Activated naive CD8-positive, alpha-beta T cell treated with anti-CD3 and anti-CD28 coated beads, Interleukin-2, amount 50 U/mL, for 16 hours (primary cell): ENCODE results near the gene FTCD.
"Not testable (repeated sequence)": the region's sequence is repeated elsewhere in the genome, so short reads cannot be mapped to it uniquely, and the experiment has no call there.

Experiments used
- DNase-seq: peaks from one replicate; pipeline ENCODE4 v3.0.0-alpha.2; 2020; ENCODE audit warnings: low read depth, low spot score

Gene FTCD

DNA sequence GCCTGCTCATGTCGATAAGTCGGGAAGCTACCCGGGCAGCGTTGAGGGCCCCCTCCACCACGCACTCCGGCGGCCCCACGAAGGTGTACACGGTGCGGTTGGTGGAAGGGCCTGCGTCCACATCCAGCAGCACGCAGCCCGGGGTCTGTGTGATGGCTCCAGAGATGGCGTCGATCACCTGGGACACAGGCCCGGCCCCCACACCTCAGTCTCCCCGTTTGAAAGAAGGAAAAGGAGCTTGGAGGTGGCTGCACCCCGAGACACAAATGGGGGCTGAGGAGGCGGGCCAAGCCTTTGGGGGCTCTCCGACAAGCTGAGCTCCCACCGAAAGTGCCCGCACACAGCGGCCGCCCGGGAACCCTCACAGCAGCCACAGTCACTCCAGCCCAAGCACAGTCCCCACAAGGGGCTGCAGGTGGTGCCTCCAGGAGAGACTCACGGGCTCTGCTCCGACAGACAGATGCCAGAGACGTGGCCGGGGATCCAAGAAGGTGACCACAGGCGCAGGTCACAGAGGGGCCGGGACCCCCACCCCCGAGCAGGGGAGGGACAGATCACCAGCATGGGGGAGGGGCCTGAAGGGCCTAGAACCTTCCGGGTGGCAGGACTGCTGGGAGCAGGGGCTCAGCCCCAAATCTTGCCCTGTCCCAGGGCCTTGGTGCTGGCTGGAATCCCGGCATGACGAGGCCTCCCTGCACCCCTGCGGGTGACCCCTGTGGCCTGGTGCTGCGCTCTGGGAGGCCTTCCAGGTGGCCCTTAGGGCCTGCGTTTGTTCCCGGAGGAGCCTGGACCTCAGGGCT lies 1.0 kb downstream of the FTCD start:
- no peak for DNase-seq

- DNase-seq, result no peak
These were observed 1.9 kb downstream of the FTCD start for GRCh38 chr21:46153247-46154154.

GRCh38 chr21:46152927-46153246 lies 2.5 kb downstream of the FTCD start:
- DNase-seq, result no peak

DNA sequence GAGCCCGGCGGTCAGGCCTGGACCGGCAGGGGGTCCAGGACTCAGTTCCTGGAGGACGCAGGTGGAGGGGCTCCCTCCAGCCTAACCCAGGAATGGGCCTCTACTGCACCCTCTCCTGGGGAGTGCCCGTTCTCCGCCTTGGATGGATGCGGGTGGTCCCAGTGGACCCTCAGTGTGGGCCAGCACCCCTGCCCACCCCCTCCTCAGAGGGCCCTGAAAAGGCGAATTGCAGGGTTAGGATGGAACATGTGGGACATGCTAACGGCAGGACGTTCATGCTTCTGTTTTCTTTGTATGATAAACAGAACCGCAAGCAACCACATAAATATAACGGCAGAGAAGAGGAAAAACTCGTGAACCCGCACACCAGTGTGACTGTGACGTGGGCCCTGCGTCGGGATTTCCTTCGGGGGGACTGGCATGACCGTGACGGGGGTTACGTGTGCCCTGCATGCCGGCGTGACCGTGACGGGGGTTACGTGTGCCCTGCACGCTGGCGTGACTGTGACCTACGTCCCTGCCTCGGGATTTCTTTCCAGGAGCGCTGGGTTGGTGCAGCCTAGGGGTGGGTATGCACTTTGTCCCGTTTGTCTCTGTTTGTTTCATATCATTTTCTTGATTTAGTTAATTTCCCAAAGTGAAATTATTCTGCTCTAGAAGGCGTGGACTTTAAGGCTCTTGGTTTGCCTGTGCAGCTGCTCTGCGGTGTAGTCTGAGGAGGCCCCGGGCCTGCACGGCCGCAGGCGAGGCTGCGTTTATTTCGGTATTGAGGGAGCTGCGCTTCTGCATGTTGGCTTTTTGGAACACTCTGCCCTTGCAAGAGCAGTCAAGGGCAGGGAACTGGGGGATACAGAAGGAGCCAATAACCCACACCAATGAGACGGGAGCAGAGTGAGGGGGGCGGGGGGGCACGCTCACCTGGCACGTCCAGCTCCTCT lies 3.1 kb downstream of the FTCD start:
- no peak for DNase-seq

- no peak for DNase-seq
These were observed 4.0 kb downstream of the FTCD start for GRCh38 chr21:46151261-46151988.

- DNase-seq, result no peak
These were observed 4.8 kb downstream of the FTCD start for GRCh38 chr21:46150491-46151121.

DNA sequence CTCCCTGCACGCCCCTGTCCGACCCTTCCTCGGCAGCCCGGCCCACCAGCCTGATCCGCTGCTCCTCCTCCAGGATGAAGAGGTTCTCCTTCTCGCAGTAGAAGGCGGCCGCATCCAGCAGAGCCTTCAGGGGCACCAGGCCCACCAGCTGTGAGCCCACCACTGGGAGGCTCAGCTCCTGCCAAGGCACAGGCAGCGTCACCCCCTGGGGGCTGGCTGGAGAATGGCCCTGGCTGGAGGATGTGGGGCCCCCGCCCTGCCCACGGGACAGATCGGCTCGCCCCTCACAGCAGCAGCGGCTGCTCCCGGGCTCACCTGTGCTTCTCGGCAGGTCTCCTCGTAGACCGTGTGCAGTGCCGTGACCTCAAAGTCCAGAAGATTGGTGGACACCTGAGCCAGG lies 5.3 kb downstream of the FTCD start:
- no peak for DNase-seq

DNA sequence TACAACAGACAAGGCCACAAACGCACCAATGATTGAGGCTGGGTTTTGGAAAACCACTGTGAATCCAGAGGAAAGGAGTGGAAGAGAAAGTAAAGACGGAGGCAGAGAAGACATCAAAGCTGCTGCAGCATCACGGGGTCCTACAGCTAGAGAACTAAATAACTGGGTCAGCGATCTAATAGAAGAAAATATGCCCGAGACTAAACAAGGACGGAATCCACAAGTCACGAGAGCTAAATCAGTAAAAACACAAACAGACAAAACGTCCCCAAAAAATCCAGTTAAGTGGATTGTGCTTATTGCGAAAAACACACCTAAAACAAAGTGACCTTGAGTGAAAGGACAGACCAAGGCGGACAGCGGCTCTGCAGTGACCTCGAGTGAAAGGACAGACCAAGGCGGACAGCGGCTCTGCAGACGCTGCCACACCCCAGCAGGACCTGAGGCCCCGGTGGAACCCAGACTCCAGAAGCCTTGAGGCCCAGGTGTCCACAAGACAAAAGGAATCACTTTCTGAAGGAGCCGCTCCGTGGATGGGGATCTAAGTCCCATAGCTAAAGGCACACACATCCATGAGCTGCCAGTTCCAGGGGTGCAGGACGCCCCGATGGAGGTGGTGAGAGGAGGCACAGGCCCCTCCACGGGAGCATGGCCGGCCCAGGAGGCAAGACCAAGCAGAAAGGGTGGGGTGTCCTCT lies 6.0 kb downstream of the FTCD start:
- DNase-seq, result no peak

DNA sequence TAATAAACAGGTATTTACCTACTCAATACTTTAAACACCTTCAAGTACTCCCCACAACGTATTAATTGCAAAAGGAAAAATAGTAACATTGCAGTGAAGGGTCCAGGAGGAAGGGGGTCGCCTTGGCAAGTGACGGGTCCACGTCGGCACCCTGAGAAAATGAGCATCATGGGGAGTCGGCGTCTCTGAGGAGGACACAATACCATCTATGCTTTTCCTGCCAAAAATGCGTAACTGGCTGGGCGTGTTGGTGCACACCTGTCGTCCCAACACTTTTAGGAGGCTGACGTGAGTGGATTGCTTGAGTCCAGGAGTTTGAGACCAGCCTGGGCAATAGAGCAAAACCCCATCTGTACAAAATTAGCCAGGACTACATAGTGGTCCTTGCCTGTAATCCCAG lies 7.3 kb downstream of the FTCD start:
- no peak for DNase-seq

GRCh38 chr21:46147429-46147828 lies 8.0 kb downstream of the FTCD start:
- not testable (repeated sequence) for DNase-seq

DNA sequence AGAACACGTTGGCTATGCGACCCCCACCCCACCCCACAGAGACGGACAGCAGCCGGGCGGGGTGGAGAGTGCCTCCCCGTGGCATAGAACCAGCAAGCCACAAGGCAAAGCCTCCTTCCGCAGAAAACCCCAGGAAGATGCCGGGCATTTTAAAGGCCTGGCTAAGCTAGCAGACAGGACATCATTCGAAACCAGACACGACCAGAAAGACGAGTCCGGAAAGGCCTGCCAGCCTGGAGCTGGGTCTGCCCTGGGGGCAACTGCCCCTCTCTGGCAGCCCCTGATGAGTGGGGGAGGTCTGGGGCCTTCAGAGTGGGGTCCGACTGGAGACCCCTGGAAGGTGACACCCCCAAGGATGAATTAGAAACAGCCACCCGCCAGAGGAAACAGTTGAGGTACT lies 8.5 kb downstream of the FTCD start:
- no peak for DNase-seq

- DNase-seq, result no peak
These were observed 9.3 kb downstream of the FTCD start for GRCh38 chr21:46145840-46146691.

GRCh38 chr21:46145159-46145839 lies 10.1 kb downstream of the FTCD start:
- no peak for DNase-seq

- no peak for DNase-seq
These were observed 10.8 kb downstream of the FTCD start for GRCh38 chr21:46144464-46145070.

DNA sequence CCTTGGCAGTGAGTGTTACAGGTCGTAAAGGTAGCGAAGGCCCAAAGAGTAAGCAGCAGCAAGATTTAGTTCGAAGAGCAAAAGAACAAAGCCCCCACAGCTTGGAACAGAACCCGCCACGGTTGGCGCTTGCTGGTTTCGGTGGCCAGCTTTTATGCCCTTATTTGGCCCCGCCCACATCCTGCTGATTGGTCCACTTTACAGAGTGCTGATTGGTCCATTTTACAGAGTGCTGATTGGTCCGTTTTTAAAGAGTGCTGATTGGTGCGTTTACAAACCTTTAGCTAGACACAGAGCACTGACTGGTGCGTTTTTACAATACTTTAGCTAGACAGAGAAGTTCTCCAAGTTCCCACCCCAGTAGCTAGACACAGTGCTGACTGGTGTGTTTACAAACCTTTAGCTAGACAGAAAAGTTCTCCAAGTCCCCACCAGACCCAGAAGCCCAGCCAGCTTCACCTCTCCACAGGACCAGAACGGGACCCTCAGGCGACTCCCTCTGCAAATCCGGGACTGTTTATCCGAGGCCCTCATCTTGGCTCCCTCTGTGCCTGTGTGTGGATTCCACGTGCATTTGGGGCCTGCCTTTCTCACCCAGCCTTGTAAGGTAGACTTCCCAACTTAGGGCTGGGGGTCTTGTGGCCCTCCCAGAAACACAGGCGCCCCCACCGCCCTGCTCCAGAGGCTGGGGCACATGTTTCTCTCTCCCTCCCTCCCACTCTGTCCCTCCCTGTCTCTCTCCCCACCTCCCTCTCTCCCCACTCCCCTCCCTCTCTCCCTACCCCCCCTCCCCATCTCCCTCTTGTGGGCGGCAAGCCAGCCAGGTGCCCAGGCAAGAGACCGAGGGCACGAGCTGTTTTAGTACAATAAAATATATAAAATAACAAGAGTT lies 12.6 kb downstream of the FTCD start:
- DNase-seq, result no peak

DNA sequence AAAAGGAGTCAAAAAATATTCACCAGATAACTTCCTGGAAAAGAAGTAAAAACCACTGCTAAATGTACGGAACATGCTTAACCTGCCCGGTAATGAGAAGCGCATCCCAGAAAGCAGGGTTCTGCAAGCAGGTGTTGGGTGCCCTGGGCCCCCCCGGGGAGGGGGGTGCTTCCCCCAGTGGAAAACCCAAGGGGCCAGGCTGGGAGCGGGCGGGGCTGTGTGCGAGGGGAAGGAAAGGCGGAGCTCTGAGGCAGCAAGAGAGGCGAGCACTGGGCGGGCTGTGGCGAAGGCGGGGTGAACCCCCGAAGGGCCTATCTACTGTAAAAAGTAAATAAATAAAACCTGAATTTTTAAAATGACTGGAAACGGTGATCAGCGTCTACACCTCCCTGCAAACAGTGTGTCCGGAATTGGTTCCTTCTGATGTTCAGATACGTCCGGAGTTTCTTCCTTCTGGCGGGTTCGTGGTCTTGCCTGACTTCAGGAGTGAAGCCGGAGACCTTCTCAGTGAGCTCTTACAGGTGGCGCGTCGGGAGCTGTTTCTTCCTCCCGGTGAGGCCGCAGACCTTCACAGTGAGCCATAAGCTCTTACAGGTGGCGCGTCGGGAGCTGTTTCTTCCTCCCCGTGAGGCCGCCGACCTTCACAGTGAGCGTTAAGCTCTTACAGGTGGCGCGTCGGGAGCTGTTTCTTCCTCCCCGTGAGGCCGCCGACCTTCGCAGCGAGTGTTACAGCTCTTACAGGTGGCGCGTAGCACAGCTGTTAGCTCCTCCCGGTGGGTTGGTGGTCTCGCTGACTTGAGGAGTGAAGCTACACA lies 13.4 kb downstream of the FTCD start:
- DNase-seq, result no peak
